NCI-H2081 treated with DMSO at 0.1 percent for 48 hours (cell line): ENCODE measurements around the gene TNFAIP8.

Experiments used
- DNase-seq: peaks from one replicate; lab custom pipeline; 2025; lab: John Stamatoyannopoulos, UW

Gene TNFAIP8

DNA sequence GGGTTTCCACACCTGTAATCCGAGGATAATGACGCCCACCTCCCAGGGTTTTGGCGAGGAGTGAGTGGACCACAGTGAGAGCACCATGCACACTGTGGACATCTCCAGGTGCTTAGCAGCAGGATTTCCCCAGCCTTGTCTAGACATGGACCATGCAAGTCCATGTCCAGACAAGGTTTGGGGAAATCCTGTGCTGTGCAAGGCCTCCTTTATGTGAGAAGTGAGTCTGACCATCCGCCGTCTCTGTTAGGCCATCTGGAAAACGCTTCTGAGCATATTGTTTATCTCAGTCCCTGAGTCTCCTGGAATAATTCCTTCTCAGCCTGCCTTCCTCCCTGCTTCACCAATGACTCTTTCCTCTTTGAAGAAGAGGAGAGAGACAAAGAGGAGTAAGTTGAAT lies 26.2 kb upstream of the TNFAIP8 start:
- DNase-seq: no peak

DNA sequence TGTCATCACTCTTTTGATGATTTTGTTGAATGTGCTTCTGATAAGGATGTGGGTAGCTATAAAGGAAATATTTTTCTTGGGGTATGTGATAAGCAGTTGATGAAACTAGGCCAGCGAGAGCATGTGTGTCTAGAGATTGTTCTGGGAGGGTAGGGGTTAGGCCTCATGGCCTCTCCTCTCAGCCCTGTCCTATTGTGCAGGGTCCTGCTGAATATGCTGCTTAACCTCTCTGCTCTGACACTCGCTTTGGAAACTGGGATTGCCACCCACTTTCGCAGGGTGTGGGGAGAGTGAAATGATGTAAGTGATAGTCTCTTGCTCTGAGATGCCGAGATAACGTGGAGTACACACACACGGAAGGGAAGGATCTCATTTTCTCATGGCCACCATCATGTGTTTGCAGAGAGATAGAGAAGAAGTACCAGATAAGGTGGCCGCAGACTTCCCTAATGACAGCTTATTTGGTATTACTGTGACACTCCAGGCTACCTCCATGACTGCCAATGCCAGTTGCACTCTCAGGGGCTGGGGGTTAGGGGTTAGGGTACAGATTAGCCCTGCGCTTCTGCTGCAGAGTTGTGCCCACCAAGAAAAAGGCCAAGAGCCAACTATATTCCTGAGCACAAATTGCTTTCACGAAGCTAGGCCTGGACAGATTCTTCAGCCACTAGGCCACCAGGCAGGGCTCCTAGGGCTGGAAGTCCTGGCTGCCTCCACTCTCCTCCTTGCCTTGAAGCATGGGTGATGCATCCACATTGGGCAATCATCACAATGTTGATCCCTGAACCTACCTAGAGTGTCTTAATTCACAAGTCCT lies 25.2 kb upstream of the TNFAIP8 start:
- DNase-seq: no peak

DNA sequence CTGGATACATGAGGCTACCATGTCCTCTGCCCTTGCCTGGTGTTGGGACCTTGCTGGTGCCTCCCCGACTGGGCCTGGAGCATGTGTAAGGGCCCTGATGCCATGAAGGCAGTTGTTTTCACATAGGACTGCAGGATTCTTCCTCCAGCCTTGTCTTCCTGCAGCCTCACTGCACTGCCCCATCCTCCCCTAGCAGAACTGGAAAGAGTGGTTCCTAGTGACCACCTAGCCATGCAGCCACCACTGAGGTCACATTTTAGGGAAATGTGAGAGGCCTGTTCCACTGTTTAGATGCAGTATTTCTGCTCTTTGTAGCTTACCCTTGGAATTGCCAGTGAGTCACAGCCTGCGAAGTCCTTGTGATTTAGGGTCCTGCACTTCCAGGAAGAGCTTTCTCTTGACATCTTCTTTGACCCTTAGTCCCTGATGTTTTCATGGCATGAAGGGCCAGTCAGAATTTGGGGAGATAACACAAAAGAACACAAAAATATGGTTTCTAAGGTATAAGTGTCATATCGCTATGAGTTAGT lies 24.2 kb upstream of the TNFAIP8 start:
- DNase-seq: no peak

DNA sequence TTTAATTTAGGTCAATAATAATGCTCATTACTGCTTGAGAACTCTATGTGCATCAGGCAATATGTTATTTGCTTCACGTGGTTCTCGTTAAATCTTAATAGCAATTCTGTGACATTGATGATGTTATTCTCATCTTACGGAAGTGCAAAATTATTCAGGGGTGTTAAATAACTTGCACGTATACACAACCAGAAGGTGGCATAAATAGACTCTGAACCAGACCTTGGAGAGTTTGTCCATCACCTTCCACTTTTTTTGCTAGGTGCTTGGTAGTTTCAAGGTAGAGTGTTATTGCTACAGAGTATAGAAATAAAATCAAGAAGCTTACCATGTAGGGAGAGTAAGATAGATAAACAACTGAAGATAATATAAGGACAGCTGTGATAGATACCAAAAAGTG lies 23.6 kb upstream of the TNFAIP8 start:
- no peak for DNase-seq

DNA sequence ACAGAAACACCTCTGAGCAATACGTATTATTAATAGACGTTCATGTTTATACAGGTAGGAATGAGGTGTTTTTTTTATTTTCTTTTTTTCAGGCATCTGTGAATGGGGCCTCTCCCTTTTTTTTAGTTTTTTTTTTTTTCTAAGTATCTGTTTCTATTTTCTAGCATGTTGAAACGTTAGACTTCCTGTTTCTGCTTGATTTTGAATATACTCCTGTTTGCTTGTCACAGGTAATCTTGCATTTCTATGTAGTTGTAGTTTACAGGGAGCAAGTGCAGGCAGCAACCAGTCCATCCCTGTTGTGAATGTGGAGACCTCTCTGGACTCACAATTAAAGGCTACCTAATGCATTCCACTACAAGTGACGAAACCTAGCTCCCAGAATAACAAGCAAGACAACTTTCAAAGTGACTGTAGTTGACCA lies 22.8 kb upstream of the TNFAIP8 start:
- no peak for DNase-seq

DNA sequence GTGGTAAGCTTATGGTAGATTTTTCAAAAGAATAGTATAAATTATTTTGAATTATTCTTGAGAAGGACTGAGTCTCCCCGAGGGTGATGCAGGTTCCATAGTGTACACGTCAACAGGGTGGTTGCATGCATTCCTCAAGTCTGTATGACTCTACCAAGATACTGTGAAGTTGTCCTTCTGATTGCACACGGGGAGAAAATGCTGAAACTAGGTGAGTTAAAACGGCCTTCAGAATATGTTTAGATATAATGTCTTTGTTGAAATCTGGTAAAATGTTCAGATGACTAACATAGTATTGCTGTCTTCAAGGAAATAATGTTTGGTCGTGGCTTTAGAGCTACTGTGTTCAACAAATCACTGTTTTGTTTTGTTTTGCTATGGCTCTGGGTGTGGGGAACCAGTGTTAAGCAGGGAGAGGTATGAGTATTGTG lies 22.4 kb upstream of the TNFAIP8 start:
- no peak for DNase-seq

DNA sequence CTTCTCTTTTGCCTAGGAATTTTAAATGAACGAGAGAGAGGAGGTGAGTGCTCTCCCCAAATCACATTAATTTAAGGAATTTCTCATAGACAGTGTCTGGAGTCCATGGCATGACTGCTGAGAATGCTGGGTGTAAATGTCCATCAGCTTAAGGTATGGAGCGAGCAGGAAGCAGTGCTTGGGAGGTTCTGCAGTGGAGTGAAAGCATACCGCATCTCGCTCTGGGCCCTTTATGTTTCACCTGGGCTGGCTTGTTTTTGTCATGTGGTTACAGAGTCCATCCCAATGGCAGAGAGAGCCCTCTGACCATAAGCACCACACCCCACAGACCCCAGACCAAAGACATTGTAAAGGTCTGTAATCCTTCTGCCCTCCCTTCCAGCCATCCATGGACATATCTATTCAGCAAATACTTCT lies 20.6 kb upstream of the TNFAIP8 start:
- DNase-seq: no peak

DNA sequence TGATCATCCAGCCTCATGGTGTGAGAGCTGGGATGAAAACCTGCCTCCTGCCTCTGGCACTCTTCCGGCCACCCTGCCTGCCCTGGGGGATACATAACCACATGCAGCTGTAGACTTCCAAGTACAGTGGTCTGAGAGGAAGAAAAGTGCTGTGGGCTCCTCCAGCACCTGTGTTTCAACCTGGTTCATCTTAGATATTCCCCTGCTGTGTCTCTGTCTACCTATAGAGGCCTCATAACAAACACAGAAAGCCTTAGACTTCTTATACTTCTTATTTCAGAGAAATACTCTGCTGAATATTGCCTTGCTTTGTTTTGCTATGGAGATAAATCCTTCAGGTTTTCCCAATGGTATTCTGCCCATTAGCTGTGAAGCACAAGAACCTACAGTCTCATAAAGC lies 19.6 kb upstream of the TNFAIP8 start:
- no peak for DNase-seq

DNA sequence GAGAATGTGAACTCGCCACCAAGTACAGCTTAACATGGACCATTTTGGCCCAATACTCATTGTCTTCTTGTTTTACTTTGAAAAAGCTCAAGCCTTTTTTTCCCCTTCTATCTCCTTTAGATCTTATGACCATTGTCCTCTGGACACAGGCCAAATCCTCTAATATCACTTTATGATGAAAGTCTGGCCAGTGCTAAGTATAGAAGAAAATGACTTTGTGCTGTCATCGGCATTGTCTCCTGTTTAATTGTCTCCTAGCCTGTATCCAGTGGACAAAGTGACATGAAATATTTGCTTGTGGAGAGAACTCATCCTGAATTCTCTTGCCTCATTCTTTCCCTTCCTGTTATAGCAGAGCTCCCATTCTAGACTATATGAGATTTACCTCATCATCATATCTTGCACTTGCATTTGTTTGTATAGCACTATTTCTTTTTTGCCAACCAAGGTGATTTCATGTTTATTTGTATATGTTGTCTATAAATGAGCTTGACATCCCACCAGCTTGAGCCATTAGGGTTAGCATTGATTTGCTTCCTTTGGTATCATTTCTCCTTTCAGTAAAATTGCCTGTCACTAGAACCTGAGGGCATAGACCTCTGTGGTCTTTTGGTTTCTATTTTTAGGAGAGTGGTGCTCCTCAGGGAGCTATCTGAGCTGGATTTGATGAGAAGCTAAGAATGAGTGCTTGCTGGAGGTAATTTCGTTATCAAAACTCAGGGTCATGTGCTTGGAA lies 18.8 kb upstream of the TNFAIP8 start:
- DNase-seq: no peak

DNA sequence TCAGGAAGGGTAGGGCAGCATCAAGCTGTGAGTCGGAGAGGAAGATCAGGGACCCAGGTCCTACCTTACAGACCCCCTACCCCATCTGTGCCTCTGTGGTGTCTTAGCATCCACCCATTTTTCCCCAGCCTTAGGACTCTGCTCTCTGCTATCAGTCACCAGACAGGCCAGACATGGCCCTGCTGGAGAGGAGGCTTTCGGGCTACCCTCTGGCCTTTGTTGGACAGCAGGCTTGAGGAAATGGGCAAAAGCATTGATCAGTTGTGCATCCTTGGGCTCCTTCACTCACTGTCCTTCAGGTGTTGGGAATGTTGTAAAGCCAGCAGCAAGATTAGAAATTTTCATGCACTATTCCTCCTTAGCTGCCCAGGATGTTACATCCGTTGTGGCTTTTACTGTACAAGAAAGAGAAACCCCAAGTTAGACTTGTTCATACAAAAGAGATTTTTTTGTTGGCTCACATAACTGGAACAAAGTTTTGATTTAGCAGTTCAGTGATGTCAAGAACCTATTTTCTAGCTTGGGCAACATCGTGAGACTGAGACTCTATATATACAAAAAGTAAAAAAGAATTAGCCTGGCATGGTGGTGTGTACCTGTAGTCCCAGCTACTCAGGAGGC lies 17.4 kb upstream of the TNFAIP8 start:
- DNase-seq: no peak

DNA sequence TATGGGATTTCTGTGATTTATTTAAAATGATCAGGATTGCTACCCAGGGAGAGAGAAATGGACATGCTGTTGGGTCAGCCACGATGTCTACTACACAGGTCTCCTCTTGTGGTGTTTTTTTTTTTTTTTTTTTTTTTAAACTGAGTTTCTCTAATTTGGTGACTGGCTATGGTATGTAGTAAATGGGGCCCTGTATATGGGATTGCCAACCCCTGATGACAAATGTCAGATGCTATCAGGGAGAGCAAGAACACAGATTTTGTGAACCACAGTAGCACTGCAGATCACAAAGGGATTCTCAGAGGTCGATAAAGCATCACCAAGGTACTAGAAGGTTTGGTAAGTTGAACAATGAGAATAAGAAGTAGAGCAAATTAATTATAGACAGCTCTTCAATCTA lies 16.5 kb upstream of the TNFAIP8 start:
- no peak for DNase-seq

DNA sequence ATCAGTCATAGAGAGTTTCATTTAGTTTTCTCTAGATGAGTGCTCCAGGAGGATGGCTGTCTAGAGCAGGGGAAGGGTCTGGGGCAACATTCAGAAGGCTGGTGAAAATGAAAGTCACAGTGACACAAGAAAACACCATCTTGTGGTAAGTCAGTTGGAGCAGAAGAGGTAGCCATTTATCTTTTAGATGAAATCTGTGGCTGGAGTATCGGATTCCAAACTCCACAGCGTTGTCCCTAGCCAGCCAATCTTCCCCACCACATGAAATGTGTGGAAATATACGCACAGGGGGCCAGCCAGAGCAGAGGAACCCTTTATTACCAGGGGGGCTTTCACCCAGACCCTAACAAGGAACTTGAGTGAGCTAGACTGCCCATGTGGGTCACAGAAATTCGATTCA lies 15.9 kb upstream of the TNFAIP8 start:
- DNase-seq: no peak

DNA sequence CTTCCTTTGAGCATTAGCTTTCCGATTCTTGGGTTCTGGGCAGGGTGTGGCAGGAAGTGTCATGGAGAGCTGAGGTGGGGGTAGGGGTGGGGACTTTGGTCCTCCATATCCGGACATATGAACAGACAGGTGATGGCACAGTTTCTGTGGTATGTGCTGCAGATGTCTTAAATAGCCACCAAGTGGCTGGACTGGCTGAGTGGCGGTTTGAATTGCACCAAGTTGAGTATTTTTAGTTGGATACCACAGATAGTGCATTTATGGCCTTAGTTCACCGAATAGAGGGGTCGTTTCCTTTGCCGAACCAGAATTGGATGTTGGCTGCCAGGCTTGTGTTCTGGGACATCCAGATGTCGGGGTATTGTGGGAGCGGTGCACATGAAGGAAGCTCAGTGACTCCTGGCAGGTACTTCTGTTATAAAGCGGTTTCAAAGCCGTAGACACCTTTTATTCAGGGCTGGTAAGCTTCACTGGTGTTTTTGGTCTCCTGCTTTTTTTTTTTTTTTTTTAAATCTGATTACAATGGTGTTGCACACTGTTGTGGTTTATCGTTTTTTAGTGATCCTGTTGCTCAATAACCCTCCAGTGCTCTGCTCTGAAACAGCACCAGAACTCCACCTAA lies 15.1 kb upstream of the TNFAIP8 start:
- DNase-seq: no peak

DNA sequence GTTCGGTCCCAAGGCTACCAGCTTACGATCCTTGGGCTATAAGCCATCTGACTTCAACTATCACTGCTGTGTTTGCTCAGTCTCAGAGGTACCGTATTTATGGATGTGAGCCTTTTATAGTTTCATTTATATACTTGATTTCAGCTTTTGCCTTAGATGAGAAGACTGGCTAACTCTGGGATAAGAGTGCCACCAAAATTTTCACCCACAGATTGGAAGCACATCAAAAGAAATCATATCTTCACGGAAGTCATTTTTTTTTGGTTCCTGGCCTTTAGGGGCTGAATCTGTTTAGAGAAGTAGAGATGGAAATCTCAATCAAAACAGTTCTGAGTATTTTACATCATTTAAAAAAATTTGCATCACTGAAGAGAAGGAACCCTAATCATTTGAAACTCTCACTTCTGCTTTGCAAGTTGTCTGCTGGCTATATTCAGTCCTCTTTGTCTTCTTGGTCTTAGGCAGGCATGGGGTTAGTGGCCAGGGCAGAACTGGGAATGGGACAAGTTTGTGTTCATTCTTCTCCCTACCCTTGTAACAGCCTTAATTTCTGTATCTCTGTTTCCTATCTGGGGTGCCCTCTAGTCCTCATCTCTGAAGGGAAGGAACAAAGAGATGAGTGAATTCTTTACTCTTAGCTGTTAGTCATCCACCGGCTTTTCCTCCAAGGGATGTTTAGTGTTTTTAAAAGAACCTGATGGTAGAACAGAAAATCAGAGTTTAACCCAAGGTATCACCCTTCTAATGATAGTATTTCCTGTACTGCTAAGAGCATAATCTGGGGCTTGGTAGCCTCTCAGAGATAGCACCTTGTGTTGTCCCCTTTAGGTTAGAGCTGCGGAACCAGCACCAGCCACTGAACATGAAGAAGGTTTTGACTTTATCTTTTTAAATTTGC lies 14.1 kb upstream of the TNFAIP8 start:
- DNase-seq: no peak

DNA sequence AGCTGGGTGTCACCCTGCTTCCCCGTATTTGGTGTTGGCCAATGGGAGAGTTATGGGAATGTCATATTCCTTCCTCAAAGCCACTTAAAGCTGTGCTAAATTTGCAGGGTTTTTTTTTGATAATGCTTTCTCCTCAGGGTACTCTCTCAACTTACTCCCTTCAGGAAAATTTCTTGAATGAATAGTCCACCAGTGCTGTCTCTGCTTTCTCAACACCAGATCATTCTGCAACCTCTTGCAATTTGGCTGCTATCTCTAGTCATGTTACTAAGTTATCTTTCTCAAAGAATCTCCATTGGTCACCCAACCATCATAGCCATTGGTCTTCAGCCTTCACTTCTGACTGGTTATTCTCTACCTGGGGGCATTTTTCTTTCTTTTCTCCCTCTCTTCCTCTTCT lies 13.4 kb upstream of the TNFAIP8 start:
- DNase-seq: no peak

DNA sequence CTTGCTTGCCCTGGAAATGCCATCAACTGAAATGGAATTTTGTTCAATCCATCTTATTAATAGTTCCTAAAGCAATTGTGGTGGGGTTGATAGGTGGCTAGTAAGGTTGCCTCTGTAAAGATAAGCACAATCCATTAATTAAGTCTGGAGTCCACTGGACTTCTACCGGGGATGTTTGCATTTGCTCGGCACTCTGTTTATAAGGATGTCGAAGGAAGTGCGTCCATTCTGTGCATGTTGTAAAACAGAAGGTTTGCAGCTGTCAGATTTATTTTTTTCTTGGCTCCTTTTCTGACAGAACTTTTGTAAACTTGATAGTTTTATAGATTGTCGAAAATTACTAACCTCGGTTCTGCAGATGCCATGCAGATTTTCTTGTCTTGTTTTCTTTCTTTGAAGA lies 12.8 kb upstream of the TNFAIP8 start:
- no peak for DNase-seq

DNA sequence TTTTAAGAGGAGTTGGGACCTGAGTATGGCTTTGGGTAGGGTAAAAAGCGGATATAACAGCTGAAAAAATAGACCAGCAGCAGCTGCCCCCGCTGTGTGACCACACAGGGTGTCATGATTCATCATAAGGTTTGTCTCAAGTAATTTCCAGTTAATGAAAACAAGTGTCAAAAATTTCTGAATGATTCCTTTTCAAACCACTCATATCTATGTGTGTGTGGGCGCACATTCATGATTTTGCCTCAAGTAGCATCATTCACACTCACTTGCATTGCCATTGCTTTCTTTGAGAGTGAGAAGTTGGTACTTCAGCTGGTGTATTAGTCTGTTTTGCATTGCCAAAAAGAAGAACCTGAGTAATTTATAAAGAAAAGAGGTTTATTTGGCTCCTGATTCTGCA lies 12.1 kb upstream of the TNFAIP8 start:
- DNase-seq: no peak

DNA sequence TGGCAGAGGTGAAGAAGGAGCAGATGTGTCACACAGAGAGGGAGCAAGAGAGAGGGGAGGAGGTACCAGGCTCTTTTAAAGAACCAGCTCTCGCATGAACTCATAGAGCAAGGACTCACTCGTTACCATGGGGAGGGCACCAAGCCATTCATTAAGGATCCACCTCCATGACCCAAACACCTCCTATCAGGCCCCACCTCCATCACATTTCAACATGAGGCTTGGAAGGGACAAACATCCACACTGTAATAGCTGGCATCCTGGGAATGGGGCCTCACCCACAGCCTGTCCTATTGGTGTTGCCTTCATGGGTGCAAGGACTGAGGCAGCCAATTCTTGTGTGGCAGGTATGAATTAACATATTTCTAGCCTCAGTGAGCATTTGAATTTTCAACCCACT lies 11.6 kb upstream of the TNFAIP8 start:
- DNase-seq: no peak

DNA sequence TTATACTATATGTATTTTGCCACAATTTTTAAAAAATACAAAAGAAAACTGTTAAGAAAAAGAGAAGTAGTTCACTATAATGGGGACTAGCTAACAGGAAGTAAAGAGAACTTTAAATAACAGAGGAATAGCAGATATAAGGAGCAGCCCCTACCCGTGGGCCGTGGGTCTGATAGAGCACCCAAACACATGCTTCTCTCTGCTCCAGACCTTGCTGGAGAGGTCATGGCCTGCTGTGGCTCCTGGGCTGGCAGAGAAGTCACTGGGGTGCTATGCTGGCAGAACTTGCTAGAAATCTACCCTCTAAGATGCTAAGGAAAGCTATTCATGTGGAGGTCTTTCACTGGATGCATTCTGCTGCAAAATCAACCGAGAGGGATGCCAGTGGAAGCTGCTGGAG lies 10.0 kb upstream of the TNFAIP8 start:
- DNase-seq: no peak

DNA sequence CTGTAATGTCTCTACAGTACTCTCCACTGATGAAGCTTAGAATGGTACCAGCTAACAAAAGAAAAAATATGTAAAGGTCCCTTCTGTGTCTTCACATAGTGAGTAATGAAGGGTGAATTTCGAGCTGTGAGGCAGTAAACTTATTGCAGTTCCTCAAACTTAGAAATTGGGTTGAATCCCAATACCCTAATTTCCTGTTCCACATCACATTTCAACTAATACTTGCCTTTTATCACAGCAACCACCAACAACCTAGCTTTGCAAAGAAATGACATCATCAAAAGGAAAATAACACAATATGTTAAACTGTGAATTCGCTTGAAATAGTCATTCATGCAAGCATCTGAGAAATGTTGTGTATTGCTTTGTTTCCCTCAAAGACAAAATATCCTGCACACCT lies 9.4 kb upstream of the TNFAIP8 start:
- DNase-seq: no peak

DNA sequence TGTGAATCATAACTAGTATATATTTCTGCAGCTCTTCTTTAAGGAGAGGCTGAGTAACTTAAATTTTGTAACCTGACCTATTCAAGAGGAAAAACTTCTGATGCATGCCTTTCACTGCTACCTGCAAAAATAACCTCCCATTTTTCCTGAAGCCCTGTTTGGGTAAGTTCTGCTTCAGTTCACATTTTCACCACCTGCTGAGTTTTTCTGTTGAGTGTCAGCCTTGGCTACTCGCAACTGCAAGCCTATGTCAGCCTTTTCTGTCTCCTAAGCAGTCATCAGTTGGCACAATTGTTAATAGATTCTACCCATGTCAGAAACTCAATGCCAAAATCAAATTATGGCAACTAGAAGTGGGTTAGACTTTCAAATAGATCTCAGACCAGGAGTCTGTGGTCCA lies 8.2 kb upstream of the TNFAIP8 start:
- DNase-seq: no peak
